ENCODE measurements around the gene MPIG6B.

MPIG6B gene

GRCh38 chr6:31723245-31723979 lies at the start of gene MPIG6B:
Gene MPIG6B, plus strand, starts transcription at chr6:31723373. Its CDS starts 11 bp downstream, at chr6:31723384.
- no peak for DNase-seq (ENCODE audit: low spot score)

- no peak for DNase-seq (ENCODE audit: low spot score)
Measured at GRCh38 chr6:31676322-31676903, 46.8 kb upstream of the MPIG6B start.

- no peak for DNase-seq (ENCODE audit: low spot score)
Measured at GRCh38 chr6:31676904-31677303, 46.3 kb upstream of the MPIG6B start.

GRCh38 chr6:31677955-31678354 lies 45.2 kb upstream of the MPIG6B start:
- no peak for DNase-seq (ENCODE audit: low spot score)

GRCh38 chr6:31680226-31681134 lies 42.7 kb upstream of the MPIG6B start, which contains the start of gene LY6G5C:
Gene LY6G5C, minus strand, starts transcription at chr6:31681067. Its CDS starts 694 bp downstream, at chr6:31680373.
- DNase-seq (ENCODE audit: low spot score), result peak; percentile 91

- peak; percentile 86 for DNase-seq (ENCODE audit: low spot score)
Measured at GRCh38 chr6:31681135-31681671, 42.0 kb upstream of the MPIG6B start.

- DNase-seq (ENCODE audit: low spot score), result no peak
Measured at GRCh38 chr6:31683591-31683990, 39.6 kb upstream of the MPIG6B start.

- no peak for DNase-seq (ENCODE audit: low spot score)
Measured at GRCh38 chr6:31686483-31686882, 36.7 kb upstream of the MPIG6B start.

- DNase-seq (ENCODE audit: low spot score), result no peak
Measured at GRCh38 chr6:31687321-31687720, 35.9 kb upstream of the MPIG6B start.

- no peak for DNase-seq (ENCODE audit: low spot score)
Measured at GRCh38 chr6:31687860-31688693, 35.1 kb upstream of the MPIG6B start.

- no peak for DNase-seq (ENCODE audit: low spot score)
Measured at GRCh38 chr6:31689249-31690110, 33.7 kb upstream of the MPIG6B start.

- peak; percentile 16 for DNase-seq (ENCODE audit: low spot score)
Measured at GRCh38 chr6:31690231-31691077, 32.7 kb upstream of the MPIG6B start.

GRCh38 chr6:31691078-31691463 lies 32.1 kb upstream of the MPIG6B start:
- DNase-seq (ENCODE audit: low spot score), result no peak

GRCh38 chr6:31691564-31692108 lies 31.5 kb upstream of the MPIG6B start:
- DNase-seq (ENCODE audit: low spot score), result no peak

GRCh38 chr6:31692353-31692752 lies 30.8 kb upstream of the MPIG6B start:
- DNase-seq (ENCODE audit: low spot score), result no peak

GRCh38 chr6:31692886-31693285 lies 30.3 kb upstream of the MPIG6B start:
- no peak for DNase-seq (ENCODE audit: low spot score)

GRCh38 chr6:31693535-31693934 lies 29.6 kb upstream of the MPIG6B start:
- no peak for DNase-seq (ENCODE audit: low spot score)

GRCh38 chr6:31697555-31697954 lies 25.6 kb upstream of the MPIG6B start:
- peak; percentile 22 for DNase-seq (ENCODE audit: low spot score)

- no peak for DNase-seq (ENCODE audit: low spot score)
Measured at GRCh38 chr6:31700740-31701401, 22.3 kb upstream of the MPIG6B start.

Data from kidney tubule cell (primary cell).